GM18873 (cell line): ENCODE data around the gene ALG1.
"Not testable (repeated sequence)": the region's sequence is repeated elsewhere in the genome, so short reads cannot be mapped to it uniquely, and the experiment has no call there.

Experiments
- ATAC-seq: cut with Tn5 transposase; IDR thresholded peaks from one replicate; pipeline ENCODE4 v1.9.1; 2021; ENCODE audit warnings: mild to moderate bottlenecking, moderate library complexity, moderate number of reproducible peaks; ENCODE audit not compliant: unreplicated experiment, low FRiP score

ALG1 gene

GRCh38 chr16:5044011-5044540, 27.6 kb upstream of the ALG1 start:
- no peak for ATAC-seq

GRCh38 chr16:5044581-5044980, 27.1 kb upstream of the ALG1 start:
- not testable (repeated sequence) for ATAC-seq

- no peak for ATAC-seq
Measured at GRCh38 chr16:5045499-5046115, 26.0 kb upstream of the ALG1 start.

- ATAC-seq, result no peak
Measured at GRCh38 chr16:5046914-5047313, 24.7 kb upstream of the ALG1 start.

- no peak for ATAC-seq
Measured at GRCh38 chr16:5054876-5055865, 16.5 kb upstream of the ALG1 start.

- ATAC-seq, result no peak
Measured at GRCh38 chr16:5056352-5056751, 15.3 kb upstream of the ALG1 start.

GRCh38 chr16:5058476-5058875, 13.2 kb upstream of the ALG1 start:
- ATAC-seq, result no peak

- ATAC-seq, result no peak
Measured at GRCh38 chr16:5059386-5060072, 12.1 kb upstream of the ALG1 start.

- no peak for ATAC-seq
Measured at GRCh38 chr16:5060073-5060641, 11.5 kb upstream of the ALG1 start.

- ATAC-seq, result no peak
Measured at GRCh38 chr16:5062051-5062450, 9.6 kb upstream of the ALG1 start.

- no peak for ATAC-seq
Measured at GRCh38 chr16:5062790-5063765, 8.6 kb upstream of the ALG1 start.

GRCh38 chr16:5064915-5065314, 6.7 kb upstream of the ALG1 start:
- ATAC-seq, result no peak

GRCh38 chr16:5065326-5065725, 6.3 kb upstream of the ALG1 start:
- ATAC-seq, result no peak

GRCh38 chr16:5065813-5066212, 5.8 kb upstream of the ALG1 start, which contains the start of gene C16orf89:
TSS of gene C16orf89 (minus strand) at chr16:5065956. CDS start at chr16:5065908, 48 bp downstream.
- no peak for ATAC-seq

GRCh38 chr16:5066511-5066910, 5.1 kb upstream of the ALG1 start:
- no peak for ATAC-seq

GRCh38 chr16:5069048-5069447, 2.6 kb upstream of the ALG1 start:
- ATAC-seq, result no peak

- no peak for ATAC-seq
Measured at GRCh38 chr16:5069854-5070253, 1.8 kb upstream of the ALG1 start.

GRCh38 chr16:5070431-5071186, 1.0 kb upstream of the ALG1 start:
- no peak for ATAC-seq

GRCh38 chr16:5071341-5071680, 332 bp upstream of the ALG1 start:
- no peak for ATAC-seq
